HG03565 (cell line): ENCODE measurements around the gene ADNP.

ENCODE experiments used
- ATAC-seq: cut with Tn5 transposase; IDR thresholded peaks from one replicate; pipeline ENCODE4 v1.9.1; 2021; ENCODE audit warnings: mild to moderate bottlenecking, moderate library complexity; ENCODE audit not compliant: unreplicated experiment

The ADNP gene

DNA sequence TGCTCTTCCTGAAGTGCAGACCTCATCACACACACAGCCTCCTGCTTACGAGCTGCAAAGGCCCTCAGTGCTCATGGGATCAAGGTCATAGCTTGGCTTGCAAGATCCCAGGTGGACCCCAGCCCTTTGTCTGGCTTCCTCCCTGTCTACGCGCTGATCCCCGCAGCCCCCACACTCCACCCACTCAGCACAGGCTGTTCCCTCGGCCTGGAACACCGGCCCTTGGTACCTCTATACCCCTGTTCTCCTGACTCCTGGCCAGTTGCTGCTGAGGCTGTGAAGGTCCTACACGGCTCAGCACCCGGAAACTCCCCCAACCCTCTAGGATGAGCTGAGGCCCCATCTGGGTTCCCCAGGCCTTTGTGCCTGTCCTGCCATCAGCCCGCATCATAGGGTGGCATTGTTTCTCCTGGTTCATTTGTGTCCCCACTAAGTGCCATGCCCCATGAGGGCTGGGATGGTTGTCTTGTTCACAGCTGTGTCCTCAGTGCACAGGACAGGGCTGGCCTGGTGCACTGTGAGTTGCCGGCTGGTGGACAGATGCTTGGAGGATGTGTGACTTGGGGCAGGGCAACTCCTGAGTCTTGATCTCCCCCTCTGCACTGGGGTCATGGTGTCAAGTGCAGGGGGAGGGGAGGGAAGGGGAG, 57.0 kb downstream of the ADNP start:
- no peak for ATAC-seq

DNA sequence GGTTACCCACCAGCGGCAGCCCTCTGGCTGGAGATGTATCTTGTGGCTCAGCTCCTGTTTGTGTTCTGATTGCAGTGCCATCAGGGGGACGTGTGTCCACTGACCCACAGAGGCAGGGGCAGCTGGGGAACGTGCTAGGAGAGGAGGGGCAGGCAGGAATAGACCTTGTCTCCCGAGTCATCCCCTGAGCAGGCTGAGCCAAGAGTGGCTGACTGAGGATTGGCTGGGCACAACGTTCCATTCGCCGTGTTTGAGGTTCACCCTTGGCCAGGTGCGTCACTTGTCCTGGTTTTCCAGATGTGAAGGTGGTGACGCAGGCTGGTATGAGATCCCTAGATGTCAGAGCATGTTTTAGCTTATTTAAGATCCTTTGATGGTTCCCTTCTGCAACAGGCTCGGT, 57.7 kb downstream of the ADNP start:
- ATAC-seq, result no peak

DNA sequence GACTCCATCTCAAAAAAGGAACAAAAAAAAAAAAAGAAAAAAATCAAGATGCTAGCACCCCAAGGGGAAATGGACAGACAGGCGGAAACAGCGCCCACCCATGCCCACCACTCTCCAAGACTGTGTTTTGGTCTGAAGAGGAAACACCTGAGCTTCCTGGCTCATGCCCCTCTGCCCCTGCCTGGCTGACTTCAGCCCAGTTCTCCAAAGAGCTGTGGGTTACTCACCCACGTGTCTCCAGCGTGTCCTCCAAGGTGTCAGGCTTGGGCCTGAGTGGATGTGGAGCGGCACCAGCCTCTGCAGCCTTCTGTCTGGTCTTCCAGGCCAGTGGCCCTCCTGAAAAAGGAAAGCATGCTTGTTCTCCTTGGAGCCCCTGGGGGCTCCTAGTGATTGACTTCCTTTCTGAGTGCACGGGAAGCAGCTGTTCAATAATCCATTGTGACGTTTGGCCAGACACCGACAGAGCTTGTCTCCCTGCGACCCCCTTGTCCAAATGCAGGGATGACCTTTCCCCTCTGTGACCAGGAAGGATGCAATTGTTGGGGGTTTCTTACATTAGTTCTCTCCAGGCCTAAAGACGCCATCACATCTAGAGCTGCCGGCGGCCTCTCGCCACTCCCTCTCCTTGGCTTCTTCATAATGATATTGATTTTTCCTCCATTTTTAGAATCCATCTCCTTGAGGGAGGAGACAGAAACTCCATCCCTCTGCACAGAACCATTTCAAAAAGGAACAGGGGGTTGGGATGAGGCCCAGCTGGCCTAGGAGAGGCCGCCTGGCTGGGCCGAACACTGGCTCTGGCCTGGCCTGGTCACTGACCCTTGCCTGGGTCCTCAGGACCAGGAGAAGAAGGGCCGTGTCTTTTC, 58.4 kb downstream of the ADNP start:
- ATAC-seq, result no peak

DNA sequence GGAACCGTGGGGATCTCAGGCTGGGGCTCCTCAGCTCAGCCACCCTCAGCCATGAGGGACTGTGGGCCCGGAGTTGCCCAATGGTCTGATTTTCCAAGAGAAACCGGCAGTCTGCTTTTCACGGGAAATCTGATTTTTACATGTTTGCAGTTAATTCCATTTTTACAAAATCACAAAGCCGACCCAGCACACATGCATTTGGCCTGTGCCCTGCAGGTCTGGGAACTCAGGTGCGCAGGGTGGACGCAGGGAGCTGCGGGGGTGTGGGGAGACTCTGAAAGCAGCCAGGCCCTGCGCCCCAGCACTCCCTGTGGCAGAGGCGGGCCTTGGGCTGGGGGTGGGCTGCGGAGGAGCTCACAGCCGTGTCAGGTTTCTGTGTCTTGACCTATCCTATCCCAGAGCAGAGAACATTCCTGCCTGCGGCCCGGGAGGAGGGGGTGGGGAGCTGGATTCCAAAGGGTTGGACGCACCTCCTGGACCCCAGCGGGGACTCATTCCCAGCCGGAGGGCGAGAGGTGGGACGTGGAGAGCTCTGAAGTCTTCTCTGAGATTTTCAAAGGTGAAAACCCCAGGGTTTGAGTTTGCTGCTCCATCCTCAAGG, 60.6 kb downstream of the ADNP start:
- ATAC-seq, result no peak

DNA sequence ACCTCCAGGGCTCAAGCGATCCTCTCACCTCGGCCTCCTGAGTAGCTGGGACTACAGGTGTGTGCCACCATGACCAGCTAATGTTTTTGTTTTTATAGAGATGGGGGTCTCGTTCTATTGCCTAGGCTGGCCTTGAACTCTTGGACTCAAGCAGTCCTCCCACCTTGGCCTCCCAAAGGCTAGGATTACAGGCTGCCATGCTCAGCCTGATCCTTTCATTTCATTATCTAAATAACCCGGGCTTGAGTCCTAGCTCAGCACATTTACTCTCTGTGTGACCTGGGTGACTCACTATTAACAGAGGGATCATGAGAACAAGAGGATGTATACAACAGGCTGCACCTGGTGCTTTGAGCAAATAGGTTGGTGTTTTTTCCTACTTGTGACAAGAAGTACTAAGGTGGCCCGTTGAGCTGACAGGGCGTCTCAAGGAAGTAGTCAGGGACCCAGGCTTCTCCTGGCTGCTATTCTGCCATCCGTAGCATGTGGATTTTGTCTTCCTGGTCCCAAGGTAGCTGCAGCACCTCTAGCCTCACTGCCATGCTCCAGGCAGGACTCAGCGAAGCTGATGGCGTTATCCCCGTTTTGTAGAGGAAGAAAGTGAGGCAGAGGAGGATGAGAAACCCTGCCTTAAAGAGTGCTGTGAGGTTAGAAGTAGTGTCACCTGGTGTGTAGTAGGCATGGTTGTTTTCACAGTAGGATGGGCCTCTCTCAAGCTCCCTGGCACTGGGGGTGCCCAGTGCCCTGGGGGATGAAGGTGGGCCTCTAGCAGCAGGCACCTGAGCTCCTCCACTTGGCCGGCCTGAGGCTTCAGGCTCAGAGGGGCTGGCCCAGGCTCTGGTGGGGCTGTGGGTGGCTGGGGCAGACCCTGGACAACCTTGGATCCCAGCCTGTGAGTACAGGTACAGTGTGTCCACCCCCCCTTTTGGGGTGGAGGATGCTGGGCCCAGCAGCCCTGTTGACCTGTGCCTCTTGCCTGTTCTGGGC, 62.4 kb downstream of the ADNP start:
- no peak for ATAC-seq

DNA sequence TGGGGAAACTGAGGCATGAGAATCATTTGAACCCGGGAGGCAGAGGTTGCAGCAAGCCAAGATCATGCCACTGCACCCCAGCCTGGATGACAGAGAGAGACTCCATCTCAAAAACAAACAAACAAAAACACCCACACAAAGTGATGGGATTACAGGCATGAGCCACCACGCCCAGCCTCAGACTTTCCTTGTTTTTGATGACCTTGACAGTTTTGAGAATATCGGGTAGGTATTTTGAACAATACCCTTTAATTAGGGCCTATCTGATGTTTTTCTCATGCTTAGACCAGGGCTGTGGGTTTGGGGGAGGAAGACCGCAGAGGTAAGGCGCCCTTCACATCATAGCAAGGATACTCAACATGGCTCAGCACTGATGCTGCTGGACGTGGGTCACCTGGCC, 63.4 kb downstream of the ADNP start:
- no peak for ATAC-seq

DNA sequence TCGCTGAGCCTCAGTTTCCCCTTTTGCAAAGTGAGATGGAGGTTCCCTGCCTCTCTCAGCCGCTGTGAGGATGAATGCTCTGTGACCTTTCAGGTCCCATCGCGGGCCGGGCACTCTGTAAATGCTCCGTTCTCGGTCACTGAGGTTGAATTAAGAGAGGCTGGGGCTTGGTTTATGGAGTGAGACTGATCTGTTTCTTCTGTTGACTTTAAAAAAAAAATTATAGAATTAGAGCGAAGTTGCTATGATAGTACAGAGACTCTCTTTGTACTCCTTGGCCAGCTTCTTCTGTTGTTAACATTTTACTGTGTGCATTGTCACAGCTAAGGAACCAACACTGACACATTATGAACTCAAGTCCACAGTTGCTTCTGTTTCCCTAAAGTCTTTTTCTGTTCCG, 64.4 kb downstream of the ADNP start:
- ATAC-seq, result no peak

DNA sequence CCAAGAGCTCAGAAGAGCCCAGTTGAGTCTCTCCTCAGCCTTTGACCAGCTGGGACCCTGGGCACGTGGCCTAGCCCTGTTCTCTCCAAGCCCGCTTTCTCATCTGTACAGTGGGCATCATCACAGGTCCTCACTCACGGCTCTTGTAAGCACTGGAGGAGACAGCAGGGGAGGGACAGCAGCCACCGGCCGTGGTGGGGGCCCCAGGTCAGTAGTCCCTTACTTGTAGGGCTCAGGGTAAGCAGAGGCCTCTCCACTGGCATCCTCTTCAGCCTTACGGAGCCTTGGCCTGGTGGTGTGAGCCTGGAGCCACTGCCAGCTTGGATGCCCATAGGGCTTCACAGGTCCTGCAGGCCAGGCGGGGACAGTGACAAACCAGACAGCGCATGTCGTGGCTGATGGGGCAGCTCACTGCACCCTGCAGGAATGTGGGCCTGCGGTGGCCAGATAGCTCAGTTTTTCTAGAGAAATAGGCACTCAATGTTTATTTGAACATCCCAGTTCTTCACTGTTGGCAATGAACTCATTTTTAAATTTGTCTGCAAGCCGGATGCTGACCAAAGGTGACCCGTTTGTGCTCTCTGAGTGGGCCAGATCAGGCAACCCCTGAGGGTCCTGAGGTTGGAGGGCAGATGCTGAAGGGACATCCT, 65.1 kb downstream of the ADNP start:
- no peak for ATAC-seq

DNA sequence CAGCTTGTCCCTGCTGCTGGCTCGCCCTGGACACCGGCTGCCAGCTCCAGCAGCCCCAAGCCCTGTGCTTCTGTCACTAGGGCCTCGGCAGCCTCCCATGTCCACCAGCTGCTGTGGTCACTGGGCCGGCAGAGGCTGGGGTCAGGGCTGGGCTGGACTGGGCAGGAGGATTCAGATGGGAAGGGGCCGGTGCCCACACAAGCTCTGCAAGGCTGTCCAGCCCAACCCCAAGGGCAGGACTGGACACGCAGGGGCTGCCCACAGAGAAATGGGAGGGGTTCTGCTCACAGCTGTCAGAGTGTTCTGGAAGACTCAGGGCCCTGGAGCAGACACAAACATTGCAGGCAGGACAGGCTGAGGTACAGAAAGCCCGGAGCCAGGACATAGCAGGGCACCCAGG, 65.6 kb downstream of the ADNP start:
- ATAC-seq, result no peak

DNA sequence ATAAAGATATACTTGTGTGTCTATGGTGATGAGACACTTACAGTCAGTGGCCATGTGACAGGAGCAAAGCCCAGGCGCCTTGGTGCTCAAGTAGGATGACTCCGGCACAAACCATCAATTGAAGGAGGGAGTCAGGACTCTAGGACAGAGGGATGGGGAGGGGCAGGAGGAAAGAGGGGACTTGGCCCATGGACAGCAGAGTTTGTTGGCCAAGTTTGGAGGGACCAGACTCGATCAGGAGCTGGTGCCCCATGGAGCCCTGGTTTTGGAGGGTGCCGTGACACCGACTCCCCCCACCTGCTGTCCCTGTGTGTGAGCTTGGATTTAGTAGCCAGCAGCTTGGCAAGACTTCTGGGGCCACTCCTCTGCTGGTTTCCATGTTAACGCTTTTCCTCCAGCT, 66.1 kb downstream of the ADNP start:
- ATAC-seq, result no peak

DNA sequence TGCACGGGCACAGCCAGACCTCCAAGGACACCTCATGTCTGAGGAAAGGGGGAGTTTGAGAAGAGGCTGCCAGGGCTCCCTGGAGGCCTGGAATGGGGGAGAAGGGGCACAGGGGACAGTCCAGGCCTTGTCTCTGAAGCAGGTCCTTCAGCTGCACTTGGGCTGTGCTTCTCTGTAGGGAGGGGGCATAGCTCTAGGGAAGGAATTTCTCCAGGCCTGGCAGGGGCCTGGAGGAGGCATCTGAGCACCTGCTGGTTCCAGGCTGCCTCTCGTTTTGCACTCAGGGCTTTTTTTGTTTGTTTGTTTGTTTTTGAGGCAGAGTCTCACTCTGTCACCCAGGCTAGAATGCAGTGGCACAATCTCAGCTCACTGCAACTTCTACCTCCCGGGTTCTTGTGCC, 68.7 kb downstream of the ADNP start:
- ATAC-seq, result no peak

DNA sequence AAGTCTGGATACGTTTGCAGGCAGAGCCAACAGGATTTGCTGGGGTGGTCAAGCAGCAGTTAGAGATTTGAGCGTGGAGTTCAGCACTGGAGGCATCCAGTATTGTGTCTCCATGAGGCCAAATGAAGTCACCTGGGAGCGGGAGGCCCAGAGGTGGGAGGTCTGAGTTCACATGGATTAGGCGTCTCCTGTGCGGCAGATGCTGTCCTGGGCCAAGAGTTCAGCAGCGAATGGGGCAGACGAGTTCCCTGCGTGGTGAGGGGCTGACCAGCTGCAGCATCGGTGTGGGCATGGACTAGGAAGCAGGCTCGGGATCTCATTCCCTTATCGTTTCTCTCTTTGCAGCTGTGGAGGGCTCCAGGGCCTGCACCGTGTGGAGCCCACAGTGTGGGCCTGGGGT, 70.2 kb downstream of the ADNP start:
- no peak for ATAC-seq

DNA sequence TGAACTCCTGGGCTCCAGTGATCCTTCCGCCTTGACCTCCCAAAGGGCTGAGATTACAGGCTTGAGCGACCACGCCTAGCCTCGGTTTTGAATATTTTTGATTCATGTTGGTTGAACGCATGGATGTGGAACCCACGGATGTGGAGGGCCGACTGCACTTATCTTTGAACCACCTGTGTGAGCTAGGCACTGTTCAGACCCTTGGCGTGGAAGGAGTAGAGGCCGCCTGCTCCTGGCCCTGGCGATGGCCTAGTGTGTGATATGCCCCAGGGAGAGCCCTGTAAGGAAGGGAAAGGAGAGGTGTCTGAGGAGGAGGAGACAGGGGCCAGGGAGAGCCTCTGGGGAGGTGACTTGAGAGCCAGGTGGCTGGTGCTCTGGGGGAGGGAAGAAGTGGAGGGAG, 72.1 kb downstream of the ADNP start:
- no peak for ATAC-seq

DNA sequence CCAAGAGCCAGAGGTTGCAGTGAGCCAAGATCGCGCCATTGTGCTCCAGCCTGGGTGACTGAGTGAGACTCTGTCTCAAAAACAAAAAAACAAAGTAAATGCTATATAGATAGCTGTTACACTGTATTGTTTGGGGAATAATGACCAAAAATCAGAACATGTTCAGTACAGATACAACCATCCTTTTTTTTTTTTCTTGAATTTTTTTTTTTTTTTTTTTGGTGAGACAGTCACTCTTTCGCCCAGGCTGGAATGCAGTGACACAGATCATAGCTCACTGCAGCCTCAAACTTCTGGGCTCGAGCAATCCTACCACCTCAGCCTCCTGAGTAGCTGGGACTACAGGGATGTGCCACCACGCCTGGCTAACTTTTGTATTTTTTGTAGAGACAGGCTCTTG, 72.7 kb downstream of the ADNP start:
- no peak for ATAC-seq

DNA sequence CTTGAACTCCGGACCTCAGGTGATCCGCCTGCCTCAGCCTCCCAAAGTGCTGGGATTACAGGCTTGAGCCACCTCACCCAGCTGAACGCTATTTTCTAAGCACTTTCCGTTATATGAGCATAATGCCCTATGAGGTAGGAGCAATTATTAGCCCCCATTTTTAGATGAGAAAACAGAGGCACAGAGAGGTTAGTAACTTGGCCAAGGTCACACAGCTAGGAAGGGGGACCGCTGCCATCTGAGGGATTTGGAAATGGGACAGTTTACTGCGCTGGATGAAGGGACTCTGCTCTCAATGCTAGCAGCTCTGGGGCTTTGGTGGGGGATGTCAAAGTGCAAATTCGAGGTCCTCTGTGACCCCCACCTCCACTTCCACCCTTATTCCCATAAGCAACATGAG, 73.9 kb downstream of the ADNP start:
- no peak for ATAC-seq

DNA sequence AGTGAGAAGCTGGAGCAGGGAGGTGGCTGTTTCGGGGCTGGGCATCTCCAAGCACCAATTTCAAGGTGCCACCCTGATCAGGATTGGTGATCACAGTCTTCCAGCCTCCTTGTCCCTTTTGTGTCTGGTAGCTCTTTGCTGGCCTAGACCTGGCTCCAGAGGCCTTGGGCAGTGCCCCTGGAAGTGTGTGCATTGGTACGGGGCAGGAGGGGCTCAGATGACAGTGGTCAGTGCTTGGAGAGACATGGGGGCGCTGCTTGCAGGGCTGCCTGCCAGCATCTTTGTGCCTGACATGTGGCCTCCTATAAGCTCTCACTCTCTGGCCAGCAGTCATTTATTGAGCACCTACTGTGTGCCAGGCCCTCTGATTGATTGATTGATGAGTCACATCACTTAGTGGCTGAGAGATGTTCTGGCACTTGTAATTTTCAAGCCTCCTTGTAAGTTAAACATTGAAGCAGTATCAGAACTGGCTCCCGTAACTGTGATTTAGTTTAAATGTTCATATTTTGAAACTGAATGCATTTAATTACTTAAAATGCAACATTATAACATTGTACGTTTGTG, 74.7 kb downstream of the ADNP start:
- ATAC-seq, result no peak

DNA sequence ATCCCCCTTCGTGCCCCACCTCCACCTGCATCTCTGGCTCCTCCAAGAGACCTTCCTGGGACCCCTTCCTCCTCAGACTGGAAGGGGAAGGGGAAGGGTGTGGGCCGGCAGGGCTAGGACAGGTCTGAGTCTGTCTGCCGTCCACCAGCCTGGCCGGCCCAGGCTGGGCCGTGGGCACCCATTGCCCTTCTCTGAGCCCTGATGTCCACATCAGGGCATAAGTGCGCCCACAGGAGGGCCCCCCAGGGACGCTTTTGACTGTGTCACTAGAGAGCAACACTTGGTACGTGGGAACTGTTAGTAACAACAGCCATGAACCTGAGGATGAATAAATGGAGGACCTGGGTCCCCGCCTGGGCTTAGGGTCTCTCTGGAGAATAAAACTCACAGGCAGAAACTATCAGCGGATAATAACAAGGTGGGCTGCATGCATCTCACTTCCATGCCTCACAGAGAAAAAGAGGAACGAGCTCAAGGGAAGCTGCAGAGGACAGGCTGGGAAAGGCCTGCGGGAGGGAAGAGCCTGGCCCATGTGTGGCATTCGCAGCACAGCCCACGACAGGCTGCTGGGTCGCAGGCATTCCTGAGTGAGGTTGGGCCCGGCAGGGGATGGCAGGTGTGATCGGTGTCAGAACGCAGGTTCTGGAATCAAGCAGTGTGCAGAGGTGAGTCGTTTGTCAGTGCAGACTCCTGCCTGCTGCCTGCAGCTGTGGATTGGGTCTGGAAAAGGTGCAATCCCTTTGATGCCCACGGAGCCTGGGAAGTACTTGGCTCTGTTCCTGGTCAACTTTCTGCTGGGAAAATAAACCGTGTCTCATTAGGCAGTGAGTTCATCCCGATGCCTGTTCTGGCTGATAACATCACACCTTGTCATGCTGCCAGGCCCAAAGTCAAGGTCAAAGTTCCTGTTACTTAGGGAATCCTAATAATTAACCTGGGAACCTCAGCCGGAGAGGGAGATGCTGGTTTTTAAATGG, 75.5 kb downstream of the ADNP start:
- no peak for ATAC-seq

DNA sequence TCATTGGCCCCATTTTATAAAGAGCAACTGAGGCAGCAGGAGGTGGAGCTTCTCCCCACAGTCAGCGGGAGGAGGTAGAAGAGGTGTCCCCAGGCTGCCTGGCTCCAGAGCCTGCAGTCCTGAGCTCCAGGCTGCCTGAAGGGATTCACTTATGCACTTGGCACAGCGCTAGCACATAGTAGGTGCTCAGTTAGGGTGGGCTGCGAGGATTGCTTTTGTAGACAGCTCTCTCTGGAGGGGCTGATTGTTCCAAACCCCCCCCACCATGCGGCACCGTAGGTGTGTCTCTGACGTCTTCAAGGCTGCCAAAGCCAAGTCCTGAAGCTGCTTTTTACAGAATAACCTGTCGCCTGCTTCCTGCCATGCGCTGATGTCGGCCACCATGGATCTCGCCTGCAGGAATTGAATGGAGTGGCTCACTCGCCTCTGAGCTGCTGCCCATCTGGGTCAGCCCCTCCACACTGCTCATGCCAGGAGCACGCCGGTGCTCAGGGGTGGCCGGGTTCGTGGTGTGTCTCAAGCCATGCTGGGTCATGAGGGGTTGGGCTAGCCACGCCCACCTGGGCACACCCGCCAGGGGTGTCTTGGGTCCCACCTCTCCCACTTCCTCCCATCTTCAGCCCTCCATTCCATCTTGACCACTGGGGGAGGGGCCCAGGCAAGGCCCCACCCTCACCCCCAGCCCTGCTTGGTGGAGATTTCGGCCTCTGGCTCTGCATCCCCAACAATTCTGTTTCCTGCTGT, 76.6 kb downstream of the ADNP start:
- ATAC-seq, result no peak
